ENCODE data around the gene KLHDC7B. TPM values are rescaled to one million over a fixed set of nuclear protein-coding genes. Genes with fewer than 3 reads are reported as not detected.
A peak's percentile ranks its signal among the peaks of the same experiment; 100 is the strongest.

The KLHDC7B gene
- total RNA-seq, 2 experiments from 2014 or later = 0.25 to 0.46 TPM

GRCh38 chr22:50561401-50562358 lies 16.0 kb downstream of the KLHDC7B start:
- intact Hi-C loops (cut with micrococcal nuclease; ENCODE audit: unreplicated experiment) = loop anchor here (2.0 kb wide), 1 partner anchor 35 kb away; no protein-coding TSS in a partner anchor
- no peaks in the 10 kb centered on the region for H3K9me2 ChIP-seq (ENCODE audit: insufficient read depth, low read length)
- no peak overlapping the region for H3K4me3 ChIP-seq (ENCODE audit: low read depth, low read length, poor library complexity, severe bottlenecking)
- H3K27ac ChIP-seq (ENCODE audit: low read depth, low read length, poor library complexity, severe bottlenecking) = no peak overlapping the region
- H3K36me3 ChIP-seq (ENCODE audit: insufficient read depth, low read length) = no peaks in the 10 kb centered on the region
- H3K9me3 ChIP-seq (ENCODE audit: low read length) = no peaks in the 10 kb centered on the region
- peaks cover 5% of the 10 kb centered on the region for H3K4me1 ChIP-seq (ENCODE audit: insufficient read depth, low read length, poor library complexity, severe bottlenecking)
- no peaks in the 10 kb centered on the region for H4K20me1 ChIP-seq (ENCODE audit: insufficient read depth, low read length)
- no peak for DNase-seq (ENCODE audit: low spot score)
- H3K79me2 ChIP-seq (ENCODE audit: insufficient read depth, low read depth, low read length) = no peaks in the 10 kb centered on the region
- CTCF ChIA-PET (ENCODE audit: unreplicated experiment) = interaction anchor here (0.6 kb wide), 1 partner anchor 39 kb away, joined by 9 read pairs; no protein-coding TSS in a partner anchor
- no peak overlapping the region for H2AFZ ChIP-seq (ENCODE audit: low read length)
- POLR2A ChIA-PET = no interaction called here
- H3K4me2 ChIP-seq (ENCODE audit: low read length) = no peak overlapping the region
- BruUV-seq (replicated peaks) = no TSS peak
- no peak for TF ChIP-seq EZH2phosphoT487 (IDR thresholded peaks at IDR 0.05; ENCODE audit: borderline replicate concordance, low read depth, low read length)
- TF ChIP-seq CTCF (conservative IDR thresholded peaks at IDR 0.05; ENCODE audit: low read length) = no peak

GRCh38 chr22:50562523-50563412 lies 17.1 kb downstream of the KLHDC7B start, which contains the start of gene SYCE3:
Gene SYCE3 (minus strand): TSS chr22:50562919. CDS start chr22:50556405, 6,514 bp downstream.
- POLR2A ChIA-PET = interaction anchor here (0.6 to 1.0 kb wide), 3 partner anchors 23 to 206 kb away, joined by 3 to 10 read pairs (median 5); no protein-coding TSS in a partner anchor
- intact Hi-C loops (cut with micrococcal nuclease; ENCODE audit: unreplicated experiment) = loop anchor here (2.0 kb wide), 1 partner anchor 36 kb away; no protein-coding TSS in a partner anchor
- peak; percentile 98 for DNase-seq (ENCODE audit: low spot score)
- peaks cover 6% of the 10 kb centered on the region for H3K36me3 ChIP-seq (ENCODE audit: insufficient read depth, low read length)
- peak within 1 kb of the TSS; percentile 46 for H2AFZ ChIP-seq (ENCODE audit: low read length)
- H3K9me2 ChIP-seq (ENCODE audit: insufficient read depth, low read length) = no peaks in the 10 kb centered on the region
- H4K20me1 ChIP-seq (ENCODE audit: insufficient read depth, low read length) = no peaks in the 10 kb centered on the region
- H3K27ac ChIP-seq (ENCODE audit: low read depth, low read length, poor library complexity, severe bottlenecking) = no peak within 1 kb of the TSS
- H3K79me2 ChIP-seq (ENCODE audit: insufficient read depth, low read depth, low read length) = no peaks in the 10 kb centered on the region
- TF ChIP-seq CTCF (conservative IDR thresholded peaks at IDR 0.05; ENCODE audit: low read length) (peak; percentile 81), EZH2phosphoT487 (IDR thresholded peaks at IDR 0.05; ENCODE audit: borderline replicate concordance, low read depth, low read length) (no peak)
- CTCF ChIA-PET (ENCODE audit: unreplicated experiment) = interaction anchor here (0.7 to 0.9 kb wide), 3 partner anchors 13 to 22 kb away, joined by 3 to 5 read pairs (median 3); no protein-coding TSS in a partner anchor
- no TSS peak for BruUV-seq (replicated peaks)
- H3K4me2 ChIP-seq (ENCODE audit: low read length) = peak within 1 kb of the TSS; percentile 87
- H3K4me3 ChIP-seq (ENCODE audit: low read depth, low read length, poor library complexity, severe bottlenecking) = peak within 1 kb of the TSS; percentile 66
- H3K4me1 ChIP-seq (ENCODE audit: insufficient read depth, low read length, poor library complexity, severe bottlenecking) = peaks cover 5% of the 10 kb centered on the region
- no peaks in the 10 kb centered on the region for H3K9me3 ChIP-seq (ENCODE audit: low read length)
